ENCODE measurements around the gene PSENEN.

- no peak for TF ChIP-seq CTCF (IDR thresholded peaks at IDR 0.05 in 4 of 5, conservative IDR thresholded peaks at IDR 0.05 in 1 of 5)
- no peak for TF ChIP-seq POLR2A (IDR thresholded peaks at IDR 0.05)
These were observed 49.5 kb upstream of the PSENEN start for GRCh38 chr19:35695895-35696422.

Data from gastrocnemius medialis (tissue), 4 donors.